Measurements from ENCODE around the gene SYP.

SYP gene

DNA sequence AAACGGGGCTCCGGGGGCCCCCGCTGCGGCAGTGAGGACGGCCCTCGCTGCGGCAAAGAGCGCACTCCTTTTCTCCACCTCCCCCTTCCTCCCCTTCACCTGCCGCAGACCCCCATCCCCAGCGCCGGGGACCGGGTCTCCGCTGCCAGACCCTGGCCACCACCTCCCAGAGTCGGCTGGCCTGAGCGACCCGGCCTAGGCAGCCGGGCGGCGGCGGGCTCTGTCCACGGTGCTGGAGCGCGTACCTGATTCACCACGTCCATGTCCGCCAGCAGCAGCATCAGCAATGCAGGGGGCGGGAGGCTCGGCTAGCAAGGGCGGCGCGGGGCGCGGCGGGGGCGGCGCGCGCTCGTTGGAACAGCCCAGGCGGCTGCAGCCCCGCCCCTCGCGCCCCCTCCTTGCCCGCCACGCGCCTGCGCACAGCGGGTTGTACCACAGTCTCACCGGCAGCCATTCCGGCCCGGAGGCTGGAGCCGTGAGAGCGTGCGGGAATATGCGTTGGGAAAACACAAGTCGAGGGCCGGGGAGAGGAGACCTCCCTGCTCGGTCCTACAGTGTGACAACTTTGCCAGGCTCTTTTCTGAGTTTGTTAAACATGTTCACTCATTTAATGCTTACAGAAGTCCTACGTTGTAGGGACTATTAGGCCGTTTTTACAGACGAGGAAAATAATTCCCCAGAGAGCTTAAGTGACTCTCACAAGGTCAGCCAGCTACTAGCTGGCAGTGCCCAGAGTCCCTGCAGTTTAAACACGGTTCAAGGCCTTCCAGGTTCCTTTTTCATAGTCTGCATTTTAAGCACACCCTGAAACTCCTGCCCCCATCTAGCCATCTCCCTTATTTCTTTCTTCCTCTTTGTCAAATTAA lies at the start of gene SYP:
SYP (minus strand) TSS at position 288 of the 866 bp plus-strand sequence; CDS start at position 281, 7 bp downstream.
- peak; percentile 83 for DNase-seq (ENCODE audit: low spot score)

DNA sequence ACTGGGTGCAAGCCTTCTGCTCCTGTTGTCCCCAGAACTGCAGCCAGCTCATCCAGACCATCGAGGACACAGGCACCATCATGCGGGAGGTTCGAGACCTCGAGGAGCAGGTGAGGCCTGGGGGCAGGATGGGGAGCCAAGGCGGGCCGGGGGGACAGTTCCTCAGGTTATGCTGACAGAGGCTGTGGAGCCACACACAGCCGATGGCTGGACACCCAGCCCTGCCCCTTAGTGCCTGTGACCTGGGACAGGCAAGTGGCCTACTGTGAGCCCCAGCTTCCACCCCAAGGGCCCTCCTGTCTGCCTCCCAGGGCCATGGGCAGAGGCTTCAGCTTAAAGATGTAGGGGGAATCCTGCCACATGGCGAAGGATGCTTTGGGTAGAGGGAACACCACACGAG lies 49.6 kb upstream of the SYP start:
- no peak for DNase-seq (ENCODE audit: low spot score)

DNA sequence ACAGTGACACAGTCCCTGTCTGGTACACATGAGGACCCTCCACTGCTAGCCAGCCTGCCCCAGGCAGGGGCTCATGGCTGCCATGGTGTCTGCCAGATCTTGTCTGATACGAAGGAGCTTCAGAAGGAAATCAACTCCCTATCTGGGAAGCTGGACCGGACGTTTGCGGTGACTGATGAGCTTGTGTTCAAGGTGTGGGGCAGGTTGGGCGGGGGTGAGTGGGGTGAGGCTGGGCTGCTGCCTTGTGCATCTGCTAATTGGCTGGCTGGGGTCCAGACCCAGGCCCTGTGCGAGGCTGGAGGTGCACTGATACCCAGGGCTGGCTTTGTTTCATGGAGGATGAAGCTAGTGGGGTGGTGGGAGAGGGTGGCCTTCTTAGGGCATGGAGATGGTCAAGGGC lies 49.1 kb upstream of the SYP start:
- no peak for DNase-seq (ENCODE audit: low spot score)

DNA sequence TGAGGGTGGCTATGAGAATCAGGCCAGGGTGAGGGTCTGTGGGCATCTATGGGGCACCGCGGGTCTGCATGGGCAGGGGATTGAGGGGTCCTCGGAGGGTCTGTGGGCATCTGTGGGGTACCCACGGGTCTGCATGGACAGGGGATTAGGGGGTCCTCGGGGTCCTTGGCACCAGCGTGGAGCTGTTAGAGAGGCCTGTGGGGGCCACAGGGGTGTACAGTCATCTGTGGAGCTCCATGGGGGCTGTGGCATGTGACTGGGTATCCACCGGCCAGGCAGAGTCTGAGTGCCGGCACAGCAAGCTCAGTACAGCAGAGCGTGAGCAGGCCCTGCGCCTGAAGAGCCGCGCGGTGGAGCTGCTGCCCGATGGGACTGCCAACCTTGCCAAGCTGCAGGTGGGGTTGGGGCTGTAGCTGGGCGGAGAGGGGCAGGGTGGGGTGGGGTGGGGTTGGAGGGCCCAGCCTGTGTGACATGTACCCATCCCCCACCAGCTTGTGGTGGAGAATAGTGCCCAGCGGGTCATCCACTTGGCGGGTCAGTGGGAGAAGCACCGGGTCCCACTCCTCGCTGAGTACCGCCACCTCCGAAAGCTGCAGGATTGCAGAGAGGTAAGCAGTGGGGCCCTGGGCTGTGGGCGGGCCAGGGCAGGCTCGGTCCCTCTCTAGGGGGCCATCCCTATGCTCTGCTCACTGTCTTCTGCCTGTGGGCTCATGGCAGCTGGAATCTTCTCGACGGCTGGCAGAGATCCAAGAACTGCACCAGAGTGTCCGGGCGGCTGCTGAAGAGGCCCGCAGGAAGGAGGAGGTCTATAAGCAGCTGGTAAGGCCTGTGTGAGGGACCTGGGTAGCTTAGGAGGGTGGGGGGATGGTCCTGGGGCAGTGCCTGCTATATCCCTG lies 48.2 kb upstream of the SYP start:
- no peak for DNase-seq (ENCODE audit: low spot score)

DNA sequence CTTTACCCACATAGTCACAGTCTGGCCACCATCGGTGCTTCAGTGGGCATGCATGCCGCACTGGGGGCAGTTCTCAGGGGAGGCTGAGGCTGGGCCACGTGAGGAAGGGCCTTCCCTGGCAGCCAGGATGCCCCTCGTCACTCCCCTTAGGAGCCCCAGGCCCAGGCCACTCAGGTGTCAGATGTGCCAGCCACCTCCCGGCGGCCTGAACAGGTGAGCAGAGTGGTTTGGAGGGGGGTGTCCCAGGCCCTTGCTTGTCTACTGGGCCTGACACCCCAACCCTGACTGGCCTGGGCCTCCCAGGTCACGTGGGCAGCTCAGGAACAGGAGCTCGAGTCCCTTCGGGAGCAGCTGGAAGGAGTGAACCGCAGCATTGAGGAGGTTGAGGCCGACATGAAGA lies 47.4 kb upstream of the SYP start:
- no peak for DNase-seq (ENCODE audit: low spot score)

DNA sequence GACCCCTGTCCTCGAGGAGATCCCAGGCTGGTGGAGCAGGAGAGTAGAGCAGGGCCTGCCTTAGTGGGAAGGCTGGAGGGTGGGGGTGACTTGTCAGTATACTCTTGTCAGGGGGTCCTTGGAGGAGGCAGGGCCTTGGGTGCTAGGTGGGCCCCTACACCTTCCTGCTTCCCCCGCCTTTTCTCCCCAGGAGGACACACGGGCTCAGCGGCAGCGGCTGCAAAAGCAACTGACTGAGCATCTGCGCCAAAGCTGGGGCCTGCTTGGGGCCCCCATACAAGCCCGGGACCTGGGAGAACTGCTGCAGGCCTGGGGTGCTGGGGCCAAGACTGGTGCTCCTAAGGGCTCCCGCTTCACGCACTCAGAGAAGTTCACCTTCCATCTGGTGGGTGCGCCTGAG lies 46.5 kb upstream of the SYP start:
- no peak for DNase-seq (ENCODE audit: low spot score)

DNA sequence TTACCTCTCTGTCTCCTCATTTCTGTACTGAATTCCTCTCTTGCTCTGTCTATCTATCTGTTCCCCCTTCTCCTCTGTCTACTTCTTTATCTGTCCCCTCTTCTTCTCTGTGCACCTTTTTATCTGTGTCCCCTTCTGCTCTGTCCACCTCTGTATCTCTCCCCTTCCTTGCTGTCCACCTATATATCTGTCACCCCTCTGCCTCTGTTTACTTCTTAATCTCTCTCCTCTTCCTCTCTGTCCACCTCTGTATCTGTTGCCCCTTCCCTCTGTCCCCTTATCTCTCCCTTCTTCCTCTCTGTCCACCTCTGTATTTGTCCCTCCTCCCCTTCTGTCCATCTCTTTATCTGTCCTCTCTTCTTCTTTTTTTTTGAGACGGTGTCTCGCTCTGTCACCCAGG lies 44.2 kb upstream of the SYP start:
- no peak for DNase-seq (ENCODE audit: low spot score)

DNA sequence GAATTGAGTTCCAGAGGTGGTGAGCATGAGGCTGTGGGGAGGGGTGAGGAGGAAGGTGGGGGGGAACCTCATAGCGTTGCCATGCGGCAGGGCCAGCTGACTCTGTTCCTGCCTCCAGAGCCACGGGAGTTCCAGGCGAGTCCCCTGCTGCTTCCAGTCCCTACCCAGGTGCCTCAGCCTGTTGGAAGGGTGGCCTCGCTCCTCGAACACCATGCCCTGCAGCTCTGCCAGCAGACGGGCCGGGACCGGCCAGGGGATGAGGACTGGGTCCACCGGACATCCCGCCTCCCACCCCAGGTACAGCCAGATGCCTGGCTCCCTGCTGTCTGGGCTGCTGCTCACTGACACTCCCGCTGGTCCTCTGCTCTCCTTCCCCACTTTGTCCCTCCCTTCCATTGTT lies 43.2 kb upstream of the SYP start:
- no peak for DNase-seq (ENCODE audit: low spot score)

DNA sequence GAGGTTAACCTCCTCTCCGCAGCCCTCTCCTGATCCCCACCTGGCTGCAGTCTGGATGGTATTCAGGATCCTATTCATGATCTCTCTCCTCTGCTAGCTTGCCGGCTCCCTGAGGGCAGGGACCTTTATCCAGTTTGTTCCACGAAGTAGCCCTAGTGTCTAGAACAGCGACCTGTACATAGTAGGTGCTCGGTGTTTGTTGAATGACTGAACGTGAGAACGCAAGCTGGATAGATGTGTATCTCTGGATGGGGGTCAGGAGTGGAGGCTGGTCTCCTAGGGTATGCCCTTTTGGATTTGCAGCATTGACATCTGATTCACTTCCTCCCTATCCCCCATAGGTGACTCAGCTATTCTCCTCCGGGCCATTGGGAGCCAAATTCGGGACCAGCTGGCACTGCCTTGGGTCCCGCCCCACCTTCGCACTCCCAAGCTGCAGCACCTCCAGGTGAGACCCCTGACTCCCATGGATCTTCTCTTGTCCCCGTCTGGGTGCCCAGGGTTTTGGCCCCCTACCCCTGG lies 42.6 kb upstream of the SYP start:
- DNase-seq (ENCODE audit: low spot score), result no peak

DNA sequence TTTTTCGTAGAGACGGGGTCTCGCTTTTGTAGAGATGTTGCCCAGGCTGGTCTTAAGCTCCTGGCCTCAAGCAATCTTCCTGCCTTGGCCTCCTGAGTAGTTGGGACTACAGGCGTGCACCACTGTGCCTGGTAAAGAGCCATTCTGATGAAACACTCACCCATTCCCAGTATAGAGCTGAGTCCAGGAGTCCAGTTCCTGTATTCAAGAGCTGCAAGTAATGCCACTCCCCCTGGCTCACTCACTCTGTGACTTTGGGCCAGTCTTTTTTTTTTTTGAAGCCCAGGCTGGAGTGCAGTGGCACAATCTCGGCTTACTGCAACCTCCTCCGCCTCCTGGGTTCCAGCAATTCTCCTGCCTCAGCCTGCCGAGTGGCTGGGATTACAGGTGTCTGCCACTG lies 38.7 kb upstream of the SYP start:
- no peak for DNase-seq (ENCODE audit: low spot score)

DNA sequence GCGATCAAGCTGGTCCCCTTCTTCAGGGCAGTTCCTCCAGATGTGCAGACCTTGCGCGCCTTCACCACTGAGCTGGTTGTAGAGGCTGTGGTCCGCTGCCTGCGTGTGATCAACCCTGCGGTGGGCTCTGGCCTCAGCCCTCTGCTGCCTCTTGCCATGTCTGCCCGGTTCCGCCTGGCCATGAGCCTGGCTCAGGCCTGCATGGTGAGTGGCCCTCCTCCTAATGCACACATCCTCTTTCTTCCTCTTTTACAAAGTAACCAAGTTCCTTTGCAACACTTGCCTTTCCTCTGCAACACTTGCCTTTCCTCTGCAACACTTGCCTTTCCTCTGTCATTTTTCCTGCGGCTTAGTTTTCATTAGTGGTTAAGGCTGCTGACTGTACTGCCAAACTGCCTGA lies 37.1 kb upstream of the SYP start:
- DNase-seq (ENCODE audit: low spot score), result no peak

DNA sequence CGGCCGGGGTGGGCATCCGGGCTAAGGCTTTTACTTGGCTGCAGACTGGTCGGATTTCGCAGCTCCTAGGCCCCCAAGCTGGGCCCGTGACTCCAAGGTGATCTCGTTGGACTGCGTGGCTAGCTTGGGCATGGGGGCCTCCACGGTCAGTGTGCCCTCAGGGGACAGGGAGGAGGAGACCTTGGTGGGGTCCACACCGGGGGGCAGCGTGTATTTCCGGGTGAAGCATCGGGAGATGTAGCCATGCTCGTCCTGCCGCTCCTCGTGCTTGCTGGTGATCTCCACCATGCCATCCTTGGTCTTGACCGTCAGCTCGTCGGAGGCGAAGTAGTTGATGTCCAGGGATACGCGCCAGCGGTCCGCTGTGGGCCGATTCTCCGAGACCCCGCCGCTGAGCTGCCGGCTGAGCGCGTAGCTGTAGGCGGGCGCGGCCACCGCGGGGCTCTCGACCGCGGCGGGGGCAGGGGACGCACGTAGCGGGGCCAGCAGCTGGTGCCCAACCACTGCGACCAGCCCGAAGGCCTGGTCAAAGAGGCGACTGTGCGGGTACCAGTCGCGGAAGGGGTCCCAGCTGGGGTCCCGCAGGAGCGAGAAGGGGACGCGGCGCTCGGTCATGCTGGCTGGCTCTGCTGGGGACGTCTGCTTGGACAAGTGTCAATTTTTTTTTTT lies 34.0 kb upstream of the SYP start:
- no peak for DNase-seq (ENCODE audit: low spot score)

DNA sequence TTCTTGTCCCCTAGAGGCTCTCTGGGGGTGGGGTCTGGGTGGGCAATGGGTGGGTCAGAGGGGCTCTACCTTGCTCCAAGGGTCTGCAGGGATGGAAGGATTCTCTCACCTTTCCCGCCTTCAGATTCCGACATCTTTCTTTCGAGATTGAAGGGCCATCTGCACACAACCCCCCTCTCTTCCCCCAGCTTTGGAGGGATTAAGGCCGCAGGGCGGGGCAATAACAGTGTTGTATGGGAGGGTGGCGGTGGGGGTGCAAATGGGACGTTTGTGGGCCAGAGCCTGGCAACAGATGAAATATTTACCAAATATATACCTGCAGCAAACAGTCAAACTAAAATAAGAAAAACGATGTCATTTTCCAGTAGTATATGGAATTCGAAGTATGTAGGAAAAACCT lies 33.2 kb upstream of the SYP start, which contains the start of gene CACNA1F:
CACNA1F (minus strand) TSS at position 165 of the 400 bp plus-strand sequence; CDS start at position 134, 31 bp downstream.
- DNase-seq (ENCODE audit: low spot score), result no peak

DNA sequence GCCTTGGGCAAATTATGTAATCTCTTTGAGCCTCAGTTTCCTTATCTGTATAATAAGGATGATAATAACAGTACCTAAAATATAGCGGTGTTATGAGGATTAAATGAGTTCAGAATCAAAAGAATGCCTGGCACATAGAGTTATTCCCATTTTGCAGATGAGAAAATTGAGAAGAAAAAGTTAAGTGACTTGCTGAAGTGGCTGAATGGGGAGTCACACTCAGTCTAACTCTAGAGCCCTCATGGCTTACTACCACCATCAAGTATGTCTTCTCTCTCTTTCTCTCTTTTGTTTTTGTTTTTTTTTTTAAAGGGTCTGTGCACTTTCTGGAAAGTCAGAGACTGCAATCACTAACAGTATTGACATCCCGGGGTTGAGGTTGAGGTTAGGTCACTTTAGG lies 32.5 kb upstream of the SYP start:
- no peak for DNase-seq (ENCODE audit: low spot score)

DNA sequence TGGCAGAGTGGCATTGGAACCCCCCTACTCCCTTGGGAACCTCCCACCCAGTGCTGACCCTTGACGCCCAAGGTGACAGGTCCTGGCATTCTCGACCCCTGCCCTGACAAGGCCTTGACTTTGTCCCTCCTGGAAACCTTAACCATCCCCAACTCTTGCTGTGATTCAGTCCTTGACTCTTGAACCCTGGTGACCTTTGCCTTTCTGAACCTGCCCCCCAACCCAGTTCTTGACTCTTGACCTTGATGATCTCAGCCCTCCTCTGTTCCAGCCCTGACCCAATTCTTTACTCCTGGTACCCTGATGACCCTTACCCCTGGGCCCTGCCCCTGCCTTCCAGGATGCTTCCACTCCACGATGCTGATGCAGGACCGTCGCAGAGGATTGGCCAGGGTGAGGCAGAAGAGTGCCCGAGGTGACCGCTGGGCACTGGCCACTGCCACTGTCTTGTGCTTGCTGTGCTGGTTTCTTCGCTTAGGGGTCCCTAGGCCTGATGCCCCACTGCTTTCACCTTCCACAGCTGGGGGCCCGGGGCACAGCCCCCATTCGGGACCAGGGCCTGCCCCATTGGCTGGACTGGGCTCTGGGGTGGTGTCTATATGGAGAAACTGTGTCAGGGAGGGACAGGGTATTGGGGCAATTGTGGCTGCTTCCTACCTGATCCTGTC lies 31.5 kb upstream of the SYP start:
- DNase-seq (ENCODE audit: low spot score), result no peak

DNA sequence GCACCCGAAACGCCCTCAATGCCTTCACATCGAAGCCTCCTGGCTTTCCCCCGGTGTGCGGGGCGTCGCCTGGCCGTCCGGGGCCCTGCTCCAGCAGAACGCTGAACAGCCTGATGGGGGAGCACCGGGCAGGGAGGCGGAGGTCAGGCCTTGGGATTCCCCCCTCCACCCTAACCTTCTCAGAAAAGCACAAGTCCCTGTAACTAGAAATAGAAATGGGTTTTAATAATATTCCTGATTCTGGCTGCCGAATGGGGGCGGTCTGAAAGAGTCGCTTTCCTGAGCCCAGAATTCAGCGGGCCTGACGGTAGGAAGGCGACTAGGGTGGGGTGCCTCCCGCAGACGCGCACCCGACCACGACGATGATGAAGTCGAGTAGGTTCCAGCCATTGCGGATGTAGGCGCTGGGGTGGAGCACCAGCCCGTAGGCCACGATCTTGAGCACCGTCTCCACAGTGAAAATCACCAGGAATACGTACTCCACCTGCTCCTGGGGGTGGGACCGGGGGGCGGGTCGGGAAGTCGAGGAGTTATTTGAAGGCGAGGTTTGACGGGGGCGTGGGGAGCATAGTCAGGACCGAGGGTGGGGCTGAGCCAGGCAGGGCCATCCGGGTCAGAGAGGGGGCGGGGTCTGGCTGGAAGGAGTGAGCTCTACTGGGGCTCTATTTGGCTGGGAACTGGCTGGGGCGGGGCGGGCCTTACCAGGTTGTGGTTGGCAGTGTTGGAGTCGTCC lies 30.7 kb upstream of the SYP start:
- peak; percentile 58 for DNase-seq (ENCODE audit: low spot score)

DNA sequence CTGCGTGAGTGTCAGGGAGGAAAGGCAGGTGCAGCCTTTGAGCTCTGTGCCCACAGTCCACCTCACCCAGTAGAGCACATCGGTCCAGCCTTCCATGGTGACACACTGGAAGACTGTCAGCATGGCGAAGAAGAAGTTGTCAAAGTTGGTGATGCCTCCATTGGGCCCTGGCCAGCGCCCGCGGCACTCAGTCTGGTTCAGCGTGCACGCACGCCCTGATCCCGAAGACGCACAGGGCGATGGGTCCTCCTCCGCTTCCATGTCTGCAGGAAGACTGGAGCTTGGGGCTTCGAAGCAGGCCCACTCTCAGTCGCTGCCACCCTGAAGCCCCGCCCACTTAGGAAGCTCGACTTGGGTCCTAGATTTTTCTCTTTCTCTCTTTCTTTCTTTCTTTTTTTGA lies 28.2 kb upstream of the SYP start:
- DNase-seq (ENCODE audit: low spot score), result no peak

DNA sequence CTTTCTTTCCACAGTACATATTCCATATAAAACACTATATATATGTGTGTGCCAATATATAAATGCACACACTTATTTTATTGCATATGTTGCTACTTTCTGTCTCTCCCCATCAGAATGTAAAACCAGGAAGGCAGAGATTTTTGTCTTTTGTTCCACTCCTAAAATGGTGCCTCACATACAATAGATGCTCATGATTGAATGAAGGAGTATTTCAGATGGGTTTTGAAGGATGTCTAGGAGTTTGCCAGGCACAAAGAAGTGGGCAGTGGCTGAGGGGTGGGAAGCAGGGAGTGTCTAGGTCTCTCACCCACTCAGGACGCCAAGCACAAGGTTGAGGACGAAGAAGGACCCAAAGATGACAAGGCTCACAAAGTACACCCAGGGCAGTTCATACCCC lies 27.7 kb upstream of the SYP start:
- DNase-seq (ENCODE audit: low spot score), result no peak

DNA sequence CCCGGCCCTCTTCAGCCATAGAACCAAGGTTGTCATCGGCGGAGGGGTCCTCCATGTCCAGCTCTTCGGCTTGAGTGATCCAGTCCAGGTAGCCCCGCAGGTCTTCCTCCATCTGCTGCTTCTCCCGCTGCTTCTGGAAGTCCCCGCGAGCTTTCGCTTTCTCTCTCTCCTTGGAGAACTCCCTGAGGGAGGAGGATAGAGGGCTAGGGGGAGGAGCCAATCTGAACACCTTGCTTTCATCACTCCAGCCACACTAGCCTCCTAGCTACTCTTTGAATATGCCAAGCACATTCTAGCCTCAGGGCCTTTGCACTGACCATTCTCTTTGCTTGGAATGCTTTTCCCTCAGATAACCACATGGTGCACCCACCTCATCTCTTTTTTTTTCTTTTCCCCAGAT lies 27.0 kb upstream of the SYP start:
- DNase-seq (ENCODE audit: low spot score), result peak; percentile 1

DNA sequence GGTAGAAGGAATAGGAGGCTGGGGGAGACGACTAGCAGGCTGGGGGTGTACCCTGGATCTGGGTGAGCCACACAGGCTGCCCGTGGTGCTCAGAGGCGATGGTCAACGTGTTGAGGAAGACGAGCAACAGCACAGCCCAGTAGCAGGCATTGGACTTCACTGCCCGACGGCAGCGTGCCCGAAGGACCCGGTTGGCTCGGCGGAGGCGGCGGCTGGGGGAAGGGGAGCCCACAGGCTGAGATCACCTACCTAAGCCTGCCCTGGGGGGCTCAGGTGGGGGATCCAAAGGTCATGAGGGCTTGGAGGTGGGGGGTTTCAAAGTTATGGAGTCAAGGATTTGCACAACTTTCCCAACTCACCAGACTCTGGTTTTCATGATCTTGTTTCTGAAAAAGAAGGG lies 25.9 kb upstream of the SYP start:
- DNase-seq (ENCODE audit: low spot score), result no peak

DNA sequence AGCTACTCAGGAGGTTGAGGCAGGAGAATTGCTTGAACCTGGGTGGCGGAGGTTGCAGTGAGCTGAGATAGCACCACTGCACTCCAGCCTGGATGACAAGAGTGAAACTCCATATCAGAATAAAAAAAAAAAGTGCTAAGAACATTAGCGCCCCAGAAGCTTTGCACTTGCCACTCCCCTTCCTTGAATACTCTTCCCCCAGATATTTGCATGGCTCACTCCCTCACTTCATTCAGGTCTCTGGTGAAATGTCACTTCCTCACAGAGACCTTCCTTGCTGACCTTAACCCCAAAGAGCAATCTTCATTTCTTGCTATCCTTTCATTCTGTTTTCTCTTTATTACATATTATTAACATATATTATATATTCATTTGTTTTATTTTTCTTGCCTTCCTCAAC lies 21.9 kb upstream of the SYP start:
- DNase-seq (ENCODE audit: low spot score), result no peak
